IPS-NIHi11 (cell line): ENCODE measurements around the gene CD226.
"Not testable (repeated sequence)": the region's sequence is repeated elsewhere in the genome, so short reads cannot be mapped to it uniquely, and the experiment has no call there.

Source experiments
- DNase-seq: peaks from one replicate; pipeline ENCODE4 v3.0.0; 2012; ENCODE audit warnings: mixed read lengths, low spot score

CD226 gene

GRCh38 chr18:69947361-69948133, at the start of gene CD226:
TSS of gene CD226 (minus strand) at chr18:69947873. CDS start at chr18:69947406, 467 bp downstream.
- no peak for DNase-seq

- DNase-seq: no peak
Measured at GRCh38 chr18:69996951-69997798, 49.5 kb upstream of the CD226 start.

DNA sequence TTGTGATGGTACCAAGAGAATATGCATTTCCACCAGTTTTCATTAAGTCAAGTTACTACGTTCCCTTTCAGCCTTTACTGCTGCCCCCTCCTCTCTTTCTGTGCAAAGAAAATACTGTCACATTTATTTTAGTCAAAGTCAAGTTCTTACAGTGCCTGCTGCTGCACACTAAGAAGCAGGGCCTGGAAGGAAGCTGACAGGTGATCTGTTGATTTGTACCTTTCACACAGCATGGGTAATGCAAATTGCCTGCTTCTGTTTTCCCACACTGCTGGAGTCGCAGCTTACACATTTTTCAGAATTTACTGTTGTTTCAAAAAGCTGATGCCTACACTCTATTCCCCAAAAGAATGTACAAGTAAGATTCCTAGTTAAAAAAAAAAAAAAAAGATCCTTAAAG, 48.7 kb upstream of the CD226 start:
- DNase-seq: no peak

DNA sequence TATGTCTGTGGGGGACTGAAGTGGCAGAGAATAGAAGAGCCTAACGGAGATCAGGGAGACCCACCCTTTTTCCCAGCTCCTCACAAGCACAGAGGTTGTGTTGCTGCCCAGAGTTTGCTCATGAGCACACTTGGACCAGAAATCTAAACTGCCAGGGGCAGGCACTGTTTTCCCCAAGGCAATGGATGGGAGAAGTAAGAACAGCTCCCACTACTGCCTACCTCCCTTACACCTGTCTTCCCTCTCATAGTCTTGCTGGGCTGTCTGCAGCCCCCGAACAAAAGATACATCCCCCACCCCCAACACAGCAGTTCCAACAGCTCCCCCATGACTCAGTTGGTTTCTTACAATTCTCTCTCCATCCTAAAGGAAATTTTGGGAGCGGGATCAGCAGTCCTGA, 48.1 kb upstream of the CD226 start:
- no peak for DNase-seq

GRCh38 chr18:69992776-69993175, 45.1 kb upstream of the CD226 start:
- no peak for DNase-seq

GRCh38 chr18:69987870-69988269, 40.2 kb upstream of the CD226 start:
- DNase-seq: no peak

GRCh38 chr18:69985239-69985638, 37.6 kb upstream of the CD226 start:
- peak; percentile 39 for DNase-seq

GRCh38 chr18:69982417-69982816, 34.7 kb upstream of the CD226 start:
- peak; percentile 17 for DNase-seq

GRCh38 chr18:69981948-69982347, 34.3 kb upstream of the CD226 start:
- no peak for DNase-seq

GRCh38 chr18:69980982-69981804, 33.5 kb upstream of the CD226 start:
- no peak for DNase-seq

DNA sequence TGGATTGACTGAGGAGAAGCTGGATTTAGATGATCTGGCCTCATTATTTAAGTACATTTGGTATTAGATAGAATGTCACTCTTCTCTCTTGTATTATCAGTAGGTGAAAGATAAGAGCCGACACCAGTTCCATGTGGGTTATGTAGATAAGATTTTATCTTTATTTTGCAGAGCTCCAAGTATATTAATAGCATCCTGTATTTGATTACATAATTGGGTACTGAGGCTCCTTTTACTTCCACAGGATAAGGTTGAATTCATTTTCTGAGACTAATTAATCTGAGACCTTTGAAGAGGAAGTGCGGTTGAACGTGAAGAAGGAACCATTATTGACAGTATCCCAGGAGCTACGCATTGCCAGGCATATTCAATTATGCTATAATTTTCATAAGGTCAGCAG, 32.8 kb upstream of the CD226 start:
- DNase-seq: no peak

DNA sequence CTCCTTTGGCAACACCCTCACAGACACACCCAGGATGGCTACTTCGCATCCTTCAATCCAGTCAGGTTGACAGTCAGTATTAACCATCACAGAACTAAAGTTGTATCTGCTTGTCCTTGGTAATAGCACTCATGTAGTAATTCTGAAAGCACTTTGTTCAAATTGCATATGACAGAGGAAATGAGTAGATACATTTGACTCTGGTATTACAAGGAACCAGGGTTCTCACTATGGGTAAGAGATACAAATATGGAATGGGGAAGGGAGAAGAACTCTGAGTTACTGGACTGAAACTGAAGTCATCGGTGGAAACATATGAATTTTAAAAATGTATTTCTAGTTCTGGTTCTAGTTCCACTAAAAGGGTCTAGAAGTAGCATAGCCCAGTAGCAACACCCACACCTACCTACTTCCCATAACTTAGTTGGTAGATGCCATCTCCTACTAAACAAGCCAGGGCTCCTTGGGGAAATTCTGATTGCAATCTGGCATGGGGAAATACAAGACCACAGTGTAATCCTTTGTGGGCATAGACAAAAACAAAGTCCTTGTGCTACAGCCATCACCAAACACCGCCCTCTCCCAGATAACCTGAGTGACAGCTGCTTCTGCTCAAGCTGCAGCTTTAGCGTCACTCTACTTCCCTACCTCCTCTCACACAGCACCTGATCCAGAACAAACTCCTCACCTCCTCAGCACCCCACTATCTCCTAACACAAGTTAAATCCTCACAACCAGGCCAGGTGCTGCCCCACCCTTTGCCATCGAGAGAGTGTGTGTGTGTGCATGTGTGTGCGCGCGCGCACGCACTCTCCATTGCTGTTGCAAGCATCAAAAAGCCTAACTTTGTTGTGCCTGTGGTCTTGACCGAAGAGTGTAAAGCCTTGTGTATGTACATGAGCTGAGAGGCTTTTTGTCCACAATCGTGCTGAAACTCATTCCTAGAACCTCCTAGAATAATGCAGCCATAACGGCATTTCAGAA, 31.4 kb upstream of the CD226 start:
- no peak for DNase-seq

DNA sequence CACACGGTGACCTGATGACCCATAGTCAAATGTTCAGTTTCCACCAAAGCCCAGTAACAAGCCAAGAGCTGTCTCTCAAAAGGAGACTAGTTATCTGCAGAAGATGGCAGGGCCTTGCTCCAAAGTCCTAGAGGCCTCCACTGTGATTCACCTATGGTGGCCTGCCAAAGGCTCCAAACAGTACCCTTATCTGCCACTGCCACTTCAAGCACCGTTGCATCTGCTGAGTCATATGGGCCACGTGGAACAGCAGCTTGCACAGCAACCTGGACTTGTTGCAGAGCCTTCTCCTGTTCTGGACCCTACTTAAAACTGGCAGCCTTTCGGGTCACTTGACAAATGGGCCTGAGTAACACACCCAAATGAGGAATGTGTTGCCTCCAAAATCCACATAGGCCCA, 27.6 kb upstream of the CD226 start:
- not testable (repeated sequence) for DNase-seq

GRCh38 chr18:69974365-69974764, 26.7 kb upstream of the CD226 start:
- DNase-seq: no peak

GRCh38 chr18:69969491-69969890, 21.8 kb upstream of the CD226 start:
- no peak for DNase-seq

GRCh38 chr18:69968039-69968438, 20.4 kb upstream of the CD226 start:
- DNase-seq: no peak

- no peak for DNase-seq
Measured at GRCh38 chr18:69963196-69963595, 15.5 kb upstream of the CD226 start.

DNA sequence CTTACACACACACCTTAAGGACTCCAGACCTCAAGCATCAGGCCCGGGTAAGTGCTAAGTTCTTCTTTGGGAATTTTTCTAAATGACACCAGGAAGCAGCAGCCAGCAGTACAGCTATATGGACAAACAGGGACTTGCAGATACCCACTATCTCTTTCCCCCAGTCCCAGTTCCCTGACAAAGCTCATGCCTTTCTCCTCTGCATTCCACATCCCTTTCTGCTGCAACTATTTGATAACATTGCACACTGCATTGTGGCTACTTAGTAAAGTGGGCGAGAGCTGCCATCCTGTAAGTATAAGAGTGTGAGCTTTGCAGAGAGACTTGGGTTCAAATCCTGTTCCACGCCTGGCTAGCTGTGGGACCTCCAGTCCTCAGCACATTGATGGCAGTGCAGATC, 14.0 kb upstream of the CD226 start:
- DNase-seq: no peak

GRCh38 chr18:69958422-69958821, 10.7 kb upstream of the CD226 start:
- no peak for DNase-seq

DNA sequence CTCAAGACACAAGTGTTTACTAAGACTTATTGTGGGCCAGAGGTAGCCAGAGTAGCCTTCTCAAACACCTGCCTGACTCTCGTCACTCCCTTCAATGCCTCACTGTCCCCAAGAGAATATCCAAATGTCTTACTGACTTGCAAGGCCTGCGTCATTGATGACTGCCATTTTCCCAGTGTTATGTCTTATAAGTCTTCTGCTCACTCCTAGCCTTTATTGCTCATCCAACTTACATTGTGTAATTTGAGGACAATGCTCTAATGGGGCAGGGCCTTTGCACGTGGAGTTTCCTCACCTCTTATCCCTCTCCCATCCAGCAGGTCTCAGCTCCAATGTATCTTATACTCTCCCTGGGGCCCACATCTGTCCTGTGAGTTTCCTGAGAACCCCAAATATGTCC, 10.1 kb upstream of the CD226 start:
- DNase-seq: no peak
